ENCODE results near the gene NEGR1. TPM values are rescaled to one million over a fixed set of nuclear protein-coding genes. Genes with fewer than 3 reads are reported as not detected.

Gene NEGR1
- total RNA-seq, 1 experiment from 2014 or later, result 4.1 TPM

- no TSS peak for BruUV-seq (replicated peaks)
- Mint-ChIP-seq H3K27me3 (ENCODE audit: insufficient read depth, unreplicated experiment) (no peaks in the 10 kb centered on the region), H3K36me3 (ENCODE audit: insufficient read depth, unreplicated experiment) (no peaks in the 10 kb centered on the region), H3K4me1 (ENCODE audit: insufficient read depth, unreplicated experiment) (peaks cover 13% of the 10 kb centered on the region), H3K27ac (ENCODE audit: low read depth, unreplicated experiment) (no peak overlapping the region), H3K4me3 (ENCODE audit: unreplicated experiment) (no peak overlapping the region), H3K9me3 (ENCODE audit: unreplicated experiment) (peaks cover 7% of the 10 kb centered on the region)
- ChIA-PET POLR2A (interaction anchor here (0.9 kb wide), 1 partner anchor 14 kb away, joined by 3 read pairs; no protein-coding TSS in a partner anchor), CTCF (no interaction called here)
- TF ChIP-seq, protein P1, sequence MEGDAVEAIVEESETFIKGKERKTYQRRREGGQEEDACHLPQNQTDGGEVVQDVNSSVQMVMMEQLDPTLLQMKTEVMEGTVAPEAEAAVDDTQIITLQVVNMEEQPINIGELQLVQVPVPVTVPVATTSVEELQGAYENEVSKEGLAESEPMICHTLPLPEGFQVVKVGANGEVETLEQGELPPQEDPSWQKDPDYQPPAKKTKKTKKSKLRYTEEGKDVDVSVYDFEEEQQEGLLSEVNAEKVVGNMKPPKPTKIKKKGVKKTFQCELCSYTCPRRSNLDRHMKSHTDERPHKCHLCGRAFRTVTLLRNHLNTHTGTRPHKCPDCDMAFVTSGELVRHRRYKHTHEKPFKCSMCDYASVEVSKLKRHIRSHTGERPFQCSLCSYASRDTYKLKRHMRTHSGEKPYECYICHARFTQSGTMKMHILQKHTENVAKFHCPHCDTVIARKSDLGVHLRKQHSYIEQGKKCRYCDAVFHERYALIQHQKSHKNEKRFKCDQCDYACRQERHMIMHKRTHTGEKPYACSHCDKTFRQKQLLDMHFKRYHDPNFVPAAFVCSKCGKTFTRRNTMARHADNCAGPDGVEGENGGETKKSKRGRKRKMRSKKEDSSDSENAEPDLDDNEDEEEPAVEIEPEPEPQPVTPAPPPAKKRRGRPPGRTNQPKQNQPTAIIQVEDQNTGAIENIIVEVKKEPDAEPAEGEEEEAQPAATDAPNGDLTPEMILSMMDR (IDR thresholded peaks at IDR 0.05; ENCODE audit: unreplicated experiment), result no peak
- intact Hi-C loops (cut with micrococcal nuclease), result no loop called here
- DNase-seq (ENCODE audit: unreplicated experiment), result peak; percentile 26
Observed at GRCh38 chr1:72229893-72230292, 52.4 kb downstream of the NEGR1 start.

DNA sequence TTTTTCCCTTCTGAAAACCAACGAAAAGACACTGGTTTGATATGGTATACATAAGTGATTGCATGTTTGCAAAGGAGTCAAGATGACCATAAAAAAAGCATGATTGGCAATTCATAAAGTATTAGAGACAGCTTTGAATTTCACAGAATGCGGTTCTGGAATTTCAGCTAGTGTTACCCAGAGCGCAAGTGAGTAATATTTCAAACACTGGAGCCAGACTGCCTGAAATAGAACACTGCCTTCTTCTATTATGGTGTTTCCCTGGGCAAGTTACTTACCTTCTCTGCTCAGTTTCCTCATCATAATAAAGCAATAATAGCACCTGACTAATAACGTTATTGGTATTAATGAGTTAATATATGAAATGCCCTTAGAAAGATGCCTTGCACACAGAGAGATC lies 54.7 kb downstream of the NEGR1 start:
- H3K36me3 Mint-ChIP-seq (ENCODE audit: insufficient read depth, unreplicated experiment), result no peaks in the 10 kb centered on the region

GRCh38 chr1:72224506-72224905 lies 57.8 kb downstream of the NEGR1 start:
- intact Hi-C loops (cut with micrococcal nuclease), result no loop called here
- Mint-ChIP-seq H3K4me3 (ENCODE audit: unreplicated experiment) (no peak overlapping the region), H3K9me3 (ENCODE audit: unreplicated experiment) (no peaks in the 10 kb centered on the region), H3K27me3 (ENCODE audit: insufficient read depth, unreplicated experiment) (no peaks in the 10 kb centered on the region), H3K27ac (ENCODE audit: low read depth, unreplicated experiment) (no peak overlapping the region), H3K4me1 (ENCODE audit: insufficient read depth, unreplicated experiment) (no peaks in the 10 kb centered on the region), H3K36me3 (ENCODE audit: insufficient read depth, unreplicated experiment) (no peaks in the 10 kb centered on the region)
- ChIA-PET POLR2A (interaction anchor here (0.5 kb wide), 1 partner anchor 937 kb away, joined by 3 read pairs; no protein-coding TSS in a partner anchor), CTCF (interaction anchor here (0.9 kb wide), 1 partner anchor 53 kb away, joined by 3 read pairs; no protein-coding TSS in a partner anchor)
- DNase-seq (ENCODE audit: unreplicated experiment), result no peak
- no TSS peak for BruUV-seq (replicated peaks)
- TF ChIP-seq, protein P1 (IDR thresholded peaks at IDR 0.05; ENCODE audit: unreplicated experiment), result no peak

More for the DNA sequence above, 54.7 kb downstream of the NEGR1 start:
- Mint-ChIP-seq H3K27ac (ENCODE audit: low read depth, unreplicated experiment) (no peak overlapping the region), H3K27me3 (ENCODE audit: insufficient read depth, unreplicated experiment) (no peaks in the 10 kb centered on the region), H3K9me3 (ENCODE audit: unreplicated experiment) (no peaks in the 10 kb centered on the region), H3K4me3 (ENCODE audit: unreplicated experiment) (no peak overlapping the region), H3K4me1 (ENCODE audit: insufficient read depth, unreplicated experiment) (peaks cover 13% of the 10 kb centered on the region)
- TF ChIP-seq, protein P1 (IDR thresholded peaks at IDR 0.05; ENCODE audit: unreplicated experiment), result no peak
- intact Hi-C loops (cut with micrococcal nuclease), result no loop called here
- ChIA-PET CTCF (no interaction called here), POLR2A (no interaction called here)
- BruUV-seq (replicated peaks), result no TSS peak
- DNase-seq (ENCODE audit: unreplicated experiment), result no peak

- CTCF ChIA-PET, result no interaction called here
- no peaks in the 10 kb centered on the region for H3K27me3 Mint-ChIP-seq (ENCODE audit: insufficient read depth, unreplicated experiment)
- BruUV-seq (replicated peaks), result no TSS peak
- no peak for DNase-seq (ENCODE audit: unreplicated experiment)
- no peaks in the 10 kb centered on the region for H3K4me1 Mint-ChIP-seq (ENCODE audit: insufficient read depth, unreplicated experiment)
- H3K27ac Mint-ChIP-seq (ENCODE audit: low read depth, unreplicated experiment), result no peak overlapping the region
- intact Hi-C loops (cut with micrococcal nuclease), result no loop called here
- no peaks in the 10 kb centered on the region for H3K36me3 Mint-ChIP-seq (ENCODE audit: insufficient read depth, unreplicated experiment)
- H3K4me3 Mint-ChIP-seq (ENCODE audit: unreplicated experiment), result no peak overlapping the region
- no peaks in the 10 kb centered on the region for H3K9me3 Mint-ChIP-seq (ENCODE audit: unreplicated experiment)
- TF ChIP-seq, protein P1 (IDR thresholded peaks at IDR 0.05; ENCODE audit: unreplicated experiment), result no peak
- POLR2A ChIA-PET, result no interaction called here
Observed at GRCh38 chr1:72221811-72222210, 60.5 kb downstream of the NEGR1 start.
